HEK293 (cell line): ENCODE data around the gene PRR11.

Source experiments
- CTCF ChIA-PET: fragments of 350-600 bp; formaldehyde crosslinking; extraction: SDS; loops from one replicate; lab custom pipeline; 2021; ENCODE audit warnings: antibody characterized with exemption; lab: Yijun Ruan, JAX
- POLR2A ChIA-PET: fragments of 300-600 bp; formaldehyde crosslinking; extraction: SDS; loops from one replicate; lab custom pipeline; 2020; ENCODE audit warnings: antibody characterized with exemption, inconsistent platforms; lab: Yijun Ruan, JAX
- H3K27ac ChIP-seq: fragments of 200-500 bp; sonication (Bioruptor generic); 2 replicates; pipeline ENCODE4 v1.5.1; 2014; ENCODE audit warnings: low read depth, low read length, control low read depth, inconsistent platforms; ENCODE audit errors: extremely low read depth
- H3K36me3 ChIP-seq, 2 experiments: fragments of 200-500 bp in 1 of 2; sonication (Bioruptor generic) in 1 of 2; 1 replicate in 1 of 2; 2 replicates in 1 of 2; pipeline ENCODE4 v1.5.1; 2014 to 2017; ENCODE audit warnings: inconsistent platforms in 2 of 2, low read length in 2 of 2; ENCODE audit not compliant: control insufficient read depth in 2 of 2, insufficient read depth in 1 of 2
- H3K4me1 ChIP-seq: fragments of 200-500 bp; sonication (Bioruptor generic); 2 replicates; pipeline ENCODE4 v1.5.1; 2014; ENCODE audit warnings: mild to moderate bottlenecking, low read length, inconsistent platforms; ENCODE audit not compliant: control insufficient read depth, insufficient read depth
- H3K4me3 ChIP-seq: 2 replicates; pipeline ENCODE4 v1.5.1; 2011; ENCODE audit warnings: low read depth, mild to moderate bottlenecking, control low read depth, low read length, moderate library complexity
- H3K9me3 ChIP-seq: fragments of 200-500 bp; sonication (Bioruptor generic); 2 replicates; pipeline ENCODE4 v1.5.1; 2014; ENCODE audit warnings: low read depth, low read length, inconsistent platforms; ENCODE audit not compliant: control insufficient read depth, insufficient read depth
- GFI1B ChIP-seq: fragments of 450-650 bp; formaldehyde crosslinking; IDR thresholded peaks from 2 replicates; pipeline ENCODE4 v1.5.1; 2016; ENCODE audit warnings: missing biosample characterization, missing genetic modification characterization
- GLI2 ChIP-seq: fragments of 450-650 bp; formaldehyde crosslinking; IDR thresholded peaks from 2 replicates; pipeline ENCODE4; 2017; ENCODE audit warnings: missing biosample characterization, missing genetic modification characterization, low read depth, borderline replicate concordance
- KLF10 ChIP-seq: fragments of 450-650 bp; IDR thresholded peaks from 2 replicates; pipeline ENCODE4 v1.5.1; 2018; ENCODE audit warnings: missing biosample characterization, mild to moderate bottlenecking, missing genetic modification characterization
- ZBTB7A ChIP-seq: fragments of 450-650 bp; formaldehyde crosslinking; IDR thresholded peaks from 2 replicates; pipeline ENCODE4 v1.5.1; 2016; ENCODE audit warnings: low read depth, missing biosample characterization, missing genetic modification characterization
- ZNF157 ChIP-seq: fragments of 450-650 bp; formaldehyde crosslinking; IDR thresholded peaks from 2 replicates; pipeline ENCODE4 v1.5.1; 2016; ENCODE audit warnings: missing biosample characterization, missing genetic modification characterization
- ZNF175 ChIP-seq: fragments of 450-650 bp; formaldehyde crosslinking; IDR thresholded peaks from 2 replicates; pipeline ENCODE4 v1.5.1; 2016; ENCODE audit warnings: missing biosample characterization, missing genetic modification characterization
- ZNF24 ChIP-seq: fragments of 450-650 bp; formaldehyde crosslinking; IDR thresholded peaks from 2 replicates; pipeline ENCODE4 v1.5.1; 2016; ENCODE audit warnings: missing biosample characterization, missing genetic modification characterization
- ZNF274 ChIP-seq, 2 experiments: fragments of 200-500 bp in 1 of 2; fragments of 450-650 bp in 1 of 2; sonication (Bioruptor generic) in 1 of 2; formaldehyde crosslinking in 1 of 2; IDR thresholded peaks; 2 replicates each; pipeline versions ENCODE4 v1.5.1 to v1.6.1; 2014 to 2016; ENCODE audit warnings: borderline replicate concordance in 1 of 2, inconsistent platforms in 1 of 2, low read length in 1 of 2, missing biosample characterization in 1 of 2, missing genetic modification characterization in 1 of 2
- ZNF473 ChIP-seq: fragments of 450-650 bp; formaldehyde crosslinking; IDR thresholded peaks from 2 replicates; pipeline ENCODE4 v1.5.1; 2017; ENCODE audit warnings: missing biosample characterization, missing genetic modification characterization
- ZNF510 ChIP-seq: fragments of 450-650 bp; formaldehyde crosslinking; IDR thresholded peaks from 2 replicates; pipeline ENCODE4 v1.5.1; 2018; ENCODE audit warnings: mild to moderate bottlenecking, missing genetic modification characterization, missing biosample characterization; ENCODE audit not compliant: insufficient replicate concordance
- ZNF518A ChIP-seq: fragments of 450-650 bp; formaldehyde crosslinking; conservative IDR thresholded peaks from 2 replicates; pipeline ENCODE4 v1.5.1; 2016; ENCODE audit warnings: low read depth, missing biosample characterization, missing genetic modification characterization
- ZNF549 ChIP-seq: fragments of 450-650 bp; IDR thresholded peaks from 2 replicates; pipeline ENCODE4 v1.5.1; 2018; ENCODE audit warnings: missing biosample characterization, missing genetic modification characterization, mild to moderate bottlenecking, inconsistent platforms, moderate library complexity
- ZNF558 ChIP-seq: fragments of 450-650 bp; formaldehyde crosslinking; IDR thresholded peaks from 2 replicates; pipeline ENCODE4 v1.5.1; 2016; ENCODE audit warnings: missing biosample characterization, missing genetic modification characterization
- ZNF585B ChIP-seq: fragments of 450-650 bp; formaldehyde crosslinking; IDR thresholded peaks from 2 replicates; pipeline ENCODE4 v1.5.1; 2016; ENCODE audit warnings: missing biosample characterization, missing genetic modification characterization
- ZNF596 ChIP-seq: fragments of 450-650 bp; IDR thresholded peaks from 2 replicates; pipeline ENCODE4 v1.5.0; 2018; ENCODE audit warnings: missing biosample characterization, mild to moderate bottlenecking, missing genetic modification characterization, moderate library complexity
- ZNF692 ChIP-seq: fragments of 450-650 bp; formaldehyde crosslinking; IDR thresholded peaks from 2 replicates; pipeline ENCODE4 v1.5.1; 2016; ENCODE audit warnings: missing biosample characterization, missing genetic modification characterization
- ZSCAN16 ChIP-seq: fragments of 450-650 bp; formaldehyde crosslinking; IDR thresholded peaks from 2 replicates; pipeline ENCODE4 v1.5.1; 2016; ENCODE audit warnings: missing biosample characterization, missing genetic modification characterization
- TF ChIP-seq, protein P1 (sequence below): fragments of 450-650 bp; formaldehyde crosslinking; IDR thresholded peaks from 2 replicates; pipeline ENCODE4 v1.5.1; 2016; ENCODE audit warnings: missing biosample characterization, missing genetic modification characterization
- TF ChIP-seq, protein P2 (sequence below): fragments of 450-650 bp; formaldehyde crosslinking; IDR thresholded peaks from 2 replicates; pipeline ENCODE4 v1.5.1; 2016; ENCODE audit warnings: missing biosample characterization, missing genetic modification characterization
- TF ChIP-seq, protein P3 (sequence below): fragments of 450-650 bp; formaldehyde crosslinking; IDR thresholded peaks from 2 replicates; pipeline ENCODE4 v1.5.0; 2017; ENCODE audit warnings: missing biosample characterization, missing genetic modification characterization, borderline replicate concordance

The PRR11 gene

GRCh38 chr17:59180626-59181025, 25.1 kb downstream of the PRR11 start (continued):
- no peak for TF ChIP-seq ZNF510 (tag by site-specific recombination)
- TF ChIP-seq, all 188 proteins: peak for 0

DNA sequence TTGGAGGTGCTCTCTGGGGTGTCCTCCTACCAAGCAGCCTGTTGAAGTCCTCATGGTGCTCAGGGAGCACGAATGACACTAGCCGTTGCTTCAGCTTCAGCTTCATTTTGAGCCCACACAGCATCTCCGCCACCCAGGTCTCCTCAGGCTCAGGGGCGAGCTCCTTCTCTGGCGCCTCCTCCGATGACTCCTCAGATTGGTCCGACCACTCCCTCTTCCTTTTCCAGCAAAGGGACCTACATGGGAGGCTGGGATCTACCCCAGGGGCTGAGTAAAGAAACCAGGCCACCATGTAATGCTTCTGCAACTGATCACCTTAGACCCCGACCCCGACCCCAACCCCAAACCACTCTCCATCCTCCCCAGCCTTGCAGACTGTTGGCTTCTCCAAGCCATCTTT, 25.9 kb downstream of the PRR11 start:
- H3K4me3 ChIP-seq: no peak overlapping the region
- H3K4me1 ChIP-seq: no peaks in the 10 kb centered on the region
- POLR2A ChIA-PET: interaction anchor here (0.7 kb wide), 1 partner anchor 148 kb away, joined by 7 read pairs; no protein-coding TSS in a partner anchor
- peaks cover 29 to 33% of the 10 kb centered on the region in 2 experiments for H3K36me3 ChIP-seq
- CTCF ChIA-PET: interaction anchor here (0.6 kb wide), 1 partner anchor 358 kb away, joined by 4 read pairs; no protein-coding TSS in a partner anchor
- H3K27ac ChIP-seq: no peak overlapping the region
- H3K9me3 ChIP-seq: no peaks in the 10 kb centered on the region
- no peak for TF ChIP-seq ZNF175 (tag by site-specific recombination)
- no peak for TF ChIP-seq ZNF24 (tag by site-specific recombination)
- TF ChIP-seq ZNF585B (tag by site-specific recombination): no peak
- TF ChIP-seq GFI1B (tag by site-specific recombination): no peak
- no peak for TF ChIP-seq ZNF518A (tag by site-specific recombination)
- TF ChIP-seq KLF10 (tag by site-specific recombination): no peak
- TF ChIP-seq ZNF473 (tag by site-specific recombination): no peak
- no peak for TF ChIP-seq ZNF157 (tag by site-specific recombination)
- TF ChIP-seq ZNF596 (tag by site-specific recombination): no peak
- no peak for TF ChIP-seq ZBTB7A (tag by site-specific recombination)
- TF ChIP-seq ZNF274 (IDR thresholded peaks at IDR 0.05; ENCODE audit: low read length): no peak
- TF ChIP-seq ZNF274 (tag by site-specific recombination; IDR thresholded peaks at IDR 0.05; ENCODE audit: borderline replicate concordance): no peak
- TF ChIP-seq, protein P1, sequence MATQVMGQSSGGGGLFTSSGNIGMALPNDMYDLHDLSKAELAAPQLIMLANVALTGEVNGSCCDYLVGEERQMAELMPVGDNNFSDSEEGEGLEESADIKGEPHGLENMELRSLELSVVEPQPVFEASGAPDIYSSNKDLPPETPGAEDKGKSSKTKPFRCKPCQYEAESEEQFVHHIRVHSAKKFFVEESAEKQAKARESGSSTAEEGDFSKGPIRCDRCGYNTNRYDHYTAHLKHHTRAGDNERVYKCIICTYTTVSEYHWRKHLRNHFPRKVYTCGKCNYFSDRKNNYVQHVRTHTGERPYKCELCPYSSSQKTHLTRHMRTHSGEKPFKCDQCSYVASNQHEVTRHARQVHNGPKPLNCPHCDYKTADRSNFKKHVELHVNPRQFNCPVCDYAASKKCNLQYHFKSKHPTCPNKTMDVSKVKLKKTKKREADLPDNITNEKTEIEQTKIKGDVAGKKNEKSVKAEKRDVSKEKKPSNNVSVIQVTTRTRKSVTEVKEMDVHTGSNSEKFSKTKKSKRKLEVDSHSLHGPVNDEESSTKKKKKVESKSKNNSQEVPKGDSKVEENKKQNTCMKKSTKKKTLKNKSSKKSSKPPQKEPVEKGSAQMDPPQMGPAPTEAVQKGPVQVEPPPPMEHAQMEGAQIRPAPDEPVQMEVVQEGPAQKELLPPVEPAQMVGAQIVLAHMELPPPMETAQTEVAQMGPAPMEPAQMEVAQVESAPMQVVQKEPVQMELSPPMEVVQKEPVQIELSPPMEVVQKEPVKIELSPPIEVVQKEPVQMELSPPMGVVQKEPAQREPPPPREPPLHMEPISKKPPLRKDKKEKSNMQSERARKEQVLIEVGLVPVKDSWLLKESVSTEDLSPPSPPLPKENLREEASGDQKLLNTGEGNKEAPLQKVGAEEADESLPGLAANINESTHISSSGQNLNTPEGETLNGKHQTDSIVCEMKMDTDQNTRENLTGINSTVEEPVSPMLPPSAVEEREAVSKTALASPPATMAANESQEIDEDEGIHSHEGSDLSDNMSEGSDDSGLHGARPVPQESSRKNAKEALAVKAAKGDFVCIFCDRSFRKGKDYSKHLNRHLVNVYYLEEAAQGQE: no peak
- no peak for TF ChIP-seq GLI2
- TF ChIP-seq ZNF692 (tag by site-specific recombination): no peak
- TF ChIP-seq, protein P2, sequence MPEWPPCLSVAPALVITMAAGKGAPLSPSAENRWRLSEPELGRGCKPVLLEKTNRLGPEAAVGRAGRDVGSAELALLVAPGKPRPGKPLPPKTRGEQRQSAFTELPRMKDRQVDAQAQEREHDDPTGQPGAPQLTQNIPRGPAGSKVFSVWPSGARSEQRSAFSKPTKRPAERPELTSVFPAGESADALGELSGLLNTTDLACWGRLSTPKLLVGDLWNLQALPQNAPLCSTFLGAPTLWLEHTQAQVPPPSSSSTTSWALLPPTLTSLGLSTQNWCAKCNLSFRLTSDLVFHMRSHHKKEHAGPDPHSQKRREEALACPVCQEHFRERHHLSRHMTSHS (tag by site-specific recombination): no peak
- no peak for TF ChIP-seq ZNF549
- TF ChIP-seq ZNF558 (tag by site-specific recombination): no peak
- TF ChIP-seq, protein P3, sequence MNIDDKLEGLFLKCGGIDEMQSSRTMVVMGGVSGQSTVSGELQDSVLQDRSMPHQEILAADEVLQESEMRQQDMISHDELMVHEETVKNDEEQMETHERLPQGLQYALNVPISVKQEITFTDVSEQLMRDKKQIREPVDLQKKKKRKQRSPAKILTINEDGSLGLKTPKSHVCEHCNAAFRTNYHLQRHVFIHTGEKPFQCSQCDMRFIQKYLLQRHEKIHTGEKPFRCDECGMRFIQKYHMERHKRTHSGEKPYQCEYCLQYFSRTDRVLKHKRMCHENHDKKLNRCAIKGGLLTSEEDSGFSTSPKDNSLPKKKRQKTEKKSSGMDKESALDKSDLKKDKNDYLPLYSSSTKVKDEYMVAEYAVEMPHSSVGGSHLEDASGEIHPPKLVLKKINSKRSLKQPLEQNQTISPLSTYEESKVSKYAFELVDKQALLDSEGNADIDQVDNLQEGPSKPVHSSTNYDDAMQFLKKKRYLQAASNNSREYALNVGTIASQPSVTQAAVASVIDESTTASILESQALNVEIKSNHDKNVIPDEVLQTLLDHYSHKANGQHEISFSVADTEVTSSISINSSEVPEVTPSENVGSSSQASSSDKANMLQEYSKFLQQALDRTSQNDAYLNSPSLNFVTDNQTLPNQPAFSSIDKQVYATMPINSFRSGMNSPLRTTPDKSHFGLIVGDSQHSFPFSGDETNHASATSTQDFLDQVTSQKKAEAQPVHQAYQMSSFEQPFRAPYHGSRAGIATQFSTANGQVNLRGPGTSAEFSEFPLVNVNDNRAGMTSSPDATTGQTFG (tag by site-specific recombination): no peak
- TF ChIP-seq ZSCAN16 (tag by site-specific recombination): no peak
